HG02610 (cell line): ENCODE results near the gene HOXD9.

ENCODE experiments used
- ATAC-seq: cut with Tn5 transposase; IDR thresholded peaks from one replicate; pipeline ENCODE4 v1.9.1; 2021; ENCODE audit warnings: mild to moderate bottlenecking, moderate library complexity; ENCODE audit not compliant: unreplicated experiment

HOXD9 gene

GRCh38 chr2:176137252-176137580 is 14.7 kb downstream of the HOXD9 start:
- ATAC-seq = no peak

- no peak for ATAC-seq
Observed at GRCh38 chr2:176137906-176138305, 15.4 kb downstream of the HOXD9 start.

- no peak for ATAC-seq
Observed at GRCh38 chr2:176138526-176138922, 16.0 kb downstream of the HOXD9 start.

- no peak for ATAC-seq
Observed at GRCh38 chr2:176138923-176139660, 16.6 kb downstream of the HOXD9 start.

- ATAC-seq = no peak
Observed at GRCh38 chr2:176139661-176140512, 17.4 kb downstream of the HOXD9 start.

GRCh38 chr2:176140513-176141317 is 18.2 kb downstream of the HOXD9 start:
- ATAC-seq = peak; percentile 94

- ATAC-seq = no peak
Observed at GRCh38 chr2:176142281-176142680, 19.8 kb downstream of the HOXD9 start.

GRCh38 chr2:176145085-176145969 is 22.8 kb downstream of the HOXD9 start:
- ATAC-seq = no peak

GRCh38 chr2:176146101-176146500 is 23.6 kb downstream of the HOXD9 start:
- no peak for ATAC-seq

- ATAC-seq = no peak
Observed at GRCh38 chr2:176146645-176147044, 24.1 kb downstream of the HOXD9 start.

- ATAC-seq = no peak
Observed at GRCh38 chr2:176147210-176147799, 24.8 kb downstream of the HOXD9 start.

- ATAC-seq = no peak
Observed at GRCh38 chr2:176147800-176148496, 25.4 kb downstream of the HOXD9 start.

- no peak for ATAC-seq
Observed at GRCh38 chr2:176148751-176149421, 26.4 kb downstream of the HOXD9 start.

GRCh38 chr2:176149481-176149938 is 27.0 kb downstream of the HOXD9 start:
- ATAC-seq = no peak

GRCh38 chr2:176149939-176150583 is 27.5 kb downstream of the HOXD9 start:
- ATAC-seq = no peak

GRCh38 chr2:176150584-176151441 is 28.3 kb downstream of the HOXD9 start:
- ATAC-seq = no peak
